ENCODE data around the gene SIGLEC6. TPM values are rescaled to one million over a fixed set of nuclear protein-coding genes. Genes with fewer than 3 reads are reported as not detected.

Gene SIGLEC6
- total RNA-seq, 4 donors from 2014 or later, result 0.55 to 4.4 (median 1.7) TPM; not detected in 1

DNA sequence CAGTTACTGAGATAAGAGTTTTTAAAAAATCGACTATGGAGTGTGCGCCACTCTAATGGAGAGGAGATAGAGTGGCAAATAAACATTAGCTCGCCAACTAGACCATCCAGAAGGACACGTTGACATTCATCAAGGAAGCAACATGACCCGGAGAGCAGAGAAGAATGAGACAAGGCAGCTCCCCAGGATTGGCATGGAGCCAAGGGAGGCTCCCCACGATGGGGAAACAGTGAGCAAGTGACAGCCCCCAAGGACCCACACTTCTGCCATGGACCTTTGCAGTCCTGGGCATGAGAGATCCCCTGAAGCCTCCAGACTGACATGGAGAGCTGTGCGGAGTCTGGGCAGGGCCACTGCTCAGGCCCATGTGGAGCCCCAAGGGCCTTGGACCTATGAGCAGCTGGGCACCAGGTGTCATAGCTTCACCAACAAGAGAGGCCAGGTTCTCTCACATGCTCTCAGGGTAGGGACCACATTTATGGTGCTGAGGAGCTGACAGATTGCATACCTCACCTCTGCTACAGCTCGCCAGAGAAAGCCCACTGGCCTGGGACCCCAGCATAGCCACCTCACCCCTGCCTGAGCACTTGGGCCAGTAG lies 6.7 kb downstream of the SIGLEC6 start:
- WGBS, 2 donors (ENCODE audit: low coverage in 1 of 2), result 61 to 73% methylated on average over 4 to 7 of the region's 8 CpGs
- Histone ChIP-seq H3K27ac (no peak overlapping the region), H3K27me3 (no peaks in the 10 kb centered on the region), H3K36me3 (no peaks in the 10 kb centered on the region), H3K4me3 (no peak overlapping the region), H3K4me1 (no peaks in the 10 kb centered on the region), H3K9me3 (no peaks in the 10 kb centered on the region)
- TF ChIP-seq, protein P1, sequence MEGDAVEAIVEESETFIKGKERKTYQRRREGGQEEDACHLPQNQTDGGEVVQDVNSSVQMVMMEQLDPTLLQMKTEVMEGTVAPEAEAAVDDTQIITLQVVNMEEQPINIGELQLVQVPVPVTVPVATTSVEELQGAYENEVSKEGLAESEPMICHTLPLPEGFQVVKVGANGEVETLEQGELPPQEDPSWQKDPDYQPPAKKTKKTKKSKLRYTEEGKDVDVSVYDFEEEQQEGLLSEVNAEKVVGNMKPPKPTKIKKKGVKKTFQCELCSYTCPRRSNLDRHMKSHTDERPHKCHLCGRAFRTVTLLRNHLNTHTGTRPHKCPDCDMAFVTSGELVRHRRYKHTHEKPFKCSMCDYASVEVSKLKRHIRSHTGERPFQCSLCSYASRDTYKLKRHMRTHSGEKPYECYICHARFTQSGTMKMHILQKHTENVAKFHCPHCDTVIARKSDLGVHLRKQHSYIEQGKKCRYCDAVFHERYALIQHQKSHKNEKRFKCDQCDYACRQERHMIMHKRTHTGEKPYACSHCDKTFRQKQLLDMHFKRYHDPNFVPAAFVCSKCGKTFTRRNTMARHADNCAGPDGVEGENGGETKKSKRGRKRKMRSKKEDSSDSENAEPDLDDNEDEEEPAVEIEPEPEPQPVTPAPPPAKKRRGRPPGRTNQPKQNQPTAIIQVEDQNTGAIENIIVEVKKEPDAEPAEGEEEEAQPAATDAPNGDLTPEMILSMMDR (IDR thresholded peaks at IDR 0.05), result no peak
- TF ChIP-seq EP300 (IDR thresholded peaks at IDR 0.05; ENCODE audit: low read depth), result no peak
- TF ChIP-seq POLR2AphosphoS5 (IDR thresholded peaks at IDR 0.05), result no peak
- no peak for TF ChIP-seq POLR2A (IDR thresholded peaks at IDR 0.05)
- in situ Hi-C loops (cut with MboI; ENCODE audit: low pct_ligation_motif_present in 1 of 4, low pct_unique_long_range_greater_than_20kb in 1 of 4, low sequenced_read_pairs in 3 of 4) (no loop called here), intact Hi-C loops (cut with DNase I; ENCODE audit: low total_unique reads) (no loop called here)
- DNase-seq, result no peak

DNA sequence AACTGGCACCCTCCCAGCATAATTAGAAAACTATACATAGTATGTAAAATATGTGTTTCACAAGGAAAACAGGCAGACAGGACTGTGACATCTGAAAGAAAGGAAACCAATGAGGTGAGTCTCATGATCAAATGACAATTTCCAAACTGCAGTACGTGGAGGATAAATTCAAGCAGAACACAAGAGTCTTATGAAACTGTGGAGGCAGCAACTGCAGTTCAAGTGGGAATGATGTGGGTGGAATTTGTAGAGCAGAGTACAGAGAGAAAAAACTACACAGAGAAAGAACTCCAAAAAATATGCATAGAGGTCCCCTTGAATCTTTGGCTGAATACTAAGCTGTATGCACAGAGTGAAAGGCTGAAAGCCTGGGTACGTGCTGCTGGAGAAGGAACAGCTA lies 9.7 kb downstream of the SIGLEC6 start:
- H3K27me3 ChIP-seq, result no peaks in the 10 kb centered on the region
- no peak overlapping the region for H3K4me3 ChIP-seq
- no peaks in the 10 kb centered on the region for H3K4me1 ChIP-seq
- no peak for DNase-seq
- TF ChIP-seq POLR2A (IDR thresholded peaks at IDR 0.05) (no peak), POLR2AphosphoS5 (IDR thresholded peaks at IDR 0.05) (no peak), EP300 (IDR thresholded peaks at IDR 0.05; ENCODE audit: low read depth) (no peak)
- TF ChIP-seq, protein P1 (IDR thresholded peaks at IDR 0.05), result no peak
- no peaks in the 10 kb centered on the region for H3K36me3 ChIP-seq
- in situ Hi-C loops (cut with MboI; ENCODE audit: low pct_ligation_motif_present in 1 of 4, low pct_unique_long_range_greater_than_20kb in 1 of 4, low sequenced_read_pairs in 3 of 4), result no loop called here
- WGBS, 2 donors (ENCODE audit: low coverage in 1 of 2), result 36 to 66% methylated on average over 2 of the region's 2 CpGs
- H3K27ac ChIP-seq, result no peak overlapping the region
- intact Hi-C loops (cut with DNase I; ENCODE audit: low total_unique reads), result no loop called here
- H3K9me3 ChIP-seq, result no peaks in the 10 kb centered on the region

DNA sequence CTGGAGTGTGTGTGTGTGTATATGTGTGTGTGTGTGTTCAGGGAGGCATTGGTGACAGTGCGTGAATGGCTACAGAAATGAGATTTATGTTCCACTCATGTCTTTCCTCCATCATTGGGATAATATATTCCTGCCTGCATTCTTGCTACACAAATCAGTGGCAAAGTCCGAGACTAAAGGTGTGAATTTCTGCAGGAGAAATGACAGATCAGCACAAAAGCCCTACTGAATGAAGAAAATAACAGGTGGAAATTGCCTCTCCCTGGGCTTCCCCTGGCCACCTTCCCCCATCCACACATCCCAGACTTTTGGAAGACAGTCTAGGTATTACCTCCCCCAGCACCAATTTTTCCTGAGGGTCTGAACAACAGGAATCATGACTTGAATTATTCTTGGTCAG lies 10.1 kb downstream of the SIGLEC6 start:
- TF ChIP-seq, protein P1 (IDR thresholded peaks at IDR 0.05), result no peak
- TF ChIP-seq POLR2A (IDR thresholded peaks at IDR 0.05) (no peak), EP300 (IDR thresholded peaks at IDR 0.05; ENCODE audit: low read depth) (no peak), POLR2AphosphoS5 (IDR thresholded peaks at IDR 0.05) (no peak)
- in situ Hi-C loops (cut with MboI; ENCODE audit: low pct_ligation_motif_present in 1 of 4, low pct_unique_long_range_greater_than_20kb in 1 of 4, low sequenced_read_pairs in 3 of 4), result no loop called here
- Histone ChIP-seq H3K4me3 (no peak overlapping the region), H3K27ac (no peak overlapping the region), H3K27me3 (no peaks in the 10 kb centered on the region), H3K4me1 (no peaks in the 10 kb centered on the region), H3K36me3 (no peaks in the 10 kb centered on the region), H3K9me3 (no peaks in the 10 kb centered on the region)
- WGBS, 2 donors (ENCODE audit: low coverage in 1 of 2), result 83 to 100% methylated on average over 2 of the region's 2 CpGs
- intact Hi-C loops (cut with DNase I; ENCODE audit: low total_unique reads), result no loop called here
- DNase-seq, result no peak

DNA sequence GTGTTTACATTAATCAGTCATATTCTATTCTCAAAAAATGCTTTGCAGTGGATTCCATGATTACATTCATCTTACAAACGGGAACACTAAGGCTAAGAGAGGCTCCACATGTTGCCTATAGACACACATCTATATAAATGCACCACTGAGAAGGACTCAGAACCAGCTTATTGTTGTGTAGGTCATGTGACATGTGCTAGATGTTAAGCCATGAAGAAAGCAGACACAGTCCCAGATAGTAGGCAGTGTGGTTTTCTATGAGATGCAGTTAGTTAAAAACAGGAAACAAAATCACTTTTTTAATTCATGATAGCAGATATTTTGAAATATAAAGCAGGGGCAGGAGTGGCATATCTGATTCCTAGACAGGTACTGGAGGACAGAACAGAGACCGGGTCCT lies 10.7 kb downstream of the SIGLEC6 start:
- in situ Hi-C loops (cut with MboI; ENCODE audit: low pct_ligation_motif_present in 1 of 4, low pct_unique_long_range_greater_than_20kb in 1 of 4, low sequenced_read_pairs in 3 of 4) (no loop called here), intact Hi-C loops (cut with DNase I; ENCODE audit: low total_unique reads) (no loop called here)
- Histone ChIP-seq H3K27ac (no peak overlapping the region), H3K9me3 (no peaks in the 10 kb centered on the region), H3K36me3 (no peaks in the 10 kb centered on the region), H3K4me3 (no peak overlapping the region), H3K27me3 (no peaks in the 10 kb centered on the region), H3K4me1 (no peaks in the 10 kb centered on the region)
- TF ChIP-seq EP300 (IDR thresholded peaks at IDR 0.05; ENCODE audit: low read depth), result no peak
- TF ChIP-seq POLR2A (IDR thresholded peaks at IDR 0.05), result no peak
- no peak for TF ChIP-seq POLR2AphosphoS5 (IDR thresholded peaks at IDR 0.05)
- TF ChIP-seq, protein P1 (IDR thresholded peaks at IDR 0.05), result no peak
- DNase-seq, result no peak
- 48 to 55% methylated on average over 2 of the region's 2 CpGs for WGBS, 2 donors (ENCODE audit: low coverage in 1 of 2)

Data from transverse colon (tissue), 4 donors.